ENCODE measurements around the gene RAB3GAP1.

RAB3GAP1 gene

DNA sequence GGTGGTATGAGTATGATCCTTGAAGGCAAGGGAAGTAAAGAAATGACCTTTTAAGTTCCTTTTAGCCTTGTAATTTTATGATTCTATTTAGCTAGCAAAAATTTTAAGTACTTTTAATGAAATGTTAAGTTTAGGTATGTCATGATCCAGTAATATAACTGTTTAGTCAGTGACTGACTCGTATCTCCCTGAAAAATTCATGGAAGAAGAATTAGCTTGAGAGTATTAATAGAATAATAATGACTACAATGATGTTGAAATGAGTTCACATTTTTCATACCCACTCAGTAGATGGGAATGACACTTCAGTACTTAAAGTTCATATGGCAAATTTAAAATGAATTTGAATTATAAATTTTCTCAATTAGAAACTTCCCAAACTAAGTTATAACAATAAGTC lies 14.6 kb downstream of the RAB3GAP1 start:
- Histone ChIP-seq H3K9ac (ENCODE audit: low read length) (no peak overlapping the region), H3K79me2 (ENCODE audit: insufficient read depth, low read length) (peaks cover 61% of the 10 kb centered on the region), H3K9me2 (ENCODE audit: low read depth, low read length) (no peaks in the 10 kb centered on the region)

DNA sequence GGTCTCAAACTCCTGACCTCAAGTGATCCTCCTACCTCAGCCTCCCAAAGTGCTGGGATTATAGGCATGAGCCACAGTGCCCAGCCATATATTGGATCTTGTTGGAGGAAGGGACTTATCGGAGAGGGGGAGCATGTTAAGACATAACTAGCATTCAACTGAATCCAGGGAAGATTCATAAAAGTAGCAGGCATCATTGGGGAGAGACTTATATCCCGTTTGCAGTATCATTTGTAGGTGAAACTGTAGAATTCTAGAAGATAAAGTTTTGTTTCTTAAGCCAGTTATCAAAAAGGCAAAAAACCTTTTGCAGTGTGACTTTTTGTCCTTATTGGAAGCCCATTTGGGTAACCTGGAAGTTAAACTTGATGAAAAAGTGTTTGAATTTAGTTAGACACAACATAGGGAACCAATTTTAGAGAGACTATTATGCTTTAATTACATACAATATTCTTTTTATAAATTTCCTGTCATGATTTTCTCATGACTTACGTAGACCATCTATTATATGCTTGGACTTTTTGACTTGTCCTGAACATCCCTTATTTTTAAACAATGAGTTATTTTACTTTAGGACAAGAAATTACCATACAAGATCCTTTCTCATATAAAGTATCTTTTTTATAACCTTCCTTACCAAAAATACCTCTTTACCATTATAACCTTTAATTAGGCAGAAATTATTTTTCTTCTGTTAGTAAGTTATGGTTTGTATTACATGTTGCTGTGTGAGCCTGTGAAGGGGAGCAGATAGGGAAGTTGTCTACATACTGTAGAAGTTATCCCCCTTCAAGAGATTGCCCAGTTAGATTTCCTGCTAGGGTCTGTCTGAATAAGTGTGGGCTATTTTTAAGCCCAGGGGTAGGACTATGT lies 20.3 kb downstream of the RAB3GAP1 start:
- peaks cover 39% of the 10 kb centered on the region for H3K36me3 ChIP-seq (ENCODE audit: insufficient read depth, low read length)

More for the DNA sequence above, 14.6 kb downstream of the RAB3GAP1 start:
- peaks cover 19% of the 10 kb centered on the region for H3K9me3 ChIP-seq (ENCODE audit: low read length)
- H4K20me1 ChIP-seq (ENCODE audit: insufficient read depth, low read length), result no peaks in the 10 kb centered on the region
- no peaks in the 10 kb centered on the region for H3F3A ChIP-seq (ENCODE audit: insufficient read depth, low read length)
- no peak overlapping the region for H2AFZ ChIP-seq (ENCODE audit: low read length)
- H3K4me3 ChIP-seq (ENCODE audit: low read depth, low read length, poor library complexity, severe bottlenecking), result no peak overlapping the region
- no peak overlapping the region for H3K4me2 ChIP-seq (ENCODE audit: low read length)
- no peaks in the 10 kb centered on the region for H3K4me1 ChIP-seq (ENCODE audit: insufficient read depth, low read length, severe bottlenecking)
- no peaks in the 10 kb centered on the region for H3K27me3 ChIP-seq (ENCODE audit: insufficient read depth, low read length)
- TF ChIP-seq EZH2 (IDR thresholded peaks at IDR 0.05; ENCODE audit: borderline replicate concordance, low read length), result no peak
- TF ChIP-seq, protein P1, sequence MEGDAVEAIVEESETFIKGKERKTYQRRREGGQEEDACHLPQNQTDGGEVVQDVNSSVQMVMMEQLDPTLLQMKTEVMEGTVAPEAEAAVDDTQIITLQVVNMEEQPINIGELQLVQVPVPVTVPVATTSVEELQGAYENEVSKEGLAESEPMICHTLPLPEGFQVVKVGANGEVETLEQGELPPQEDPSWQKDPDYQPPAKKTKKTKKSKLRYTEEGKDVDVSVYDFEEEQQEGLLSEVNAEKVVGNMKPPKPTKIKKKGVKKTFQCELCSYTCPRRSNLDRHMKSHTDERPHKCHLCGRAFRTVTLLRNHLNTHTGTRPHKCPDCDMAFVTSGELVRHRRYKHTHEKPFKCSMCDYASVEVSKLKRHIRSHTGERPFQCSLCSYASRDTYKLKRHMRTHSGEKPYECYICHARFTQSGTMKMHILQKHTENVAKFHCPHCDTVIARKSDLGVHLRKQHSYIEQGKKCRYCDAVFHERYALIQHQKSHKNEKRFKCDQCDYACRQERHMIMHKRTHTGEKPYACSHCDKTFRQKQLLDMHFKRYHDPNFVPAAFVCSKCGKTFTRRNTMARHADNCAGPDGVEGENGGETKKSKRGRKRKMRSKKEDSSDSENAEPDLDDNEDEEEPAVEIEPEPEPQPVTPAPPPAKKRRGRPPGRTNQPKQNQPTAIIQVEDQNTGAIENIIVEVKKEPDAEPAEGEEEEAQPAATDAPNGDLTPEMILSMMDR (IDR thresholded peaks at IDR 0.05; ENCODE audit: low read length), result no peak
- peaks cover 63% of the 10 kb centered on the region for H3K36me3 ChIP-seq (ENCODE audit: insufficient read depth, low read length)
- no peak overlapping the region for H3K27ac ChIP-seq (ENCODE audit: low read depth, low read length, poor library complexity, severe bottlenecking)

DNA sequence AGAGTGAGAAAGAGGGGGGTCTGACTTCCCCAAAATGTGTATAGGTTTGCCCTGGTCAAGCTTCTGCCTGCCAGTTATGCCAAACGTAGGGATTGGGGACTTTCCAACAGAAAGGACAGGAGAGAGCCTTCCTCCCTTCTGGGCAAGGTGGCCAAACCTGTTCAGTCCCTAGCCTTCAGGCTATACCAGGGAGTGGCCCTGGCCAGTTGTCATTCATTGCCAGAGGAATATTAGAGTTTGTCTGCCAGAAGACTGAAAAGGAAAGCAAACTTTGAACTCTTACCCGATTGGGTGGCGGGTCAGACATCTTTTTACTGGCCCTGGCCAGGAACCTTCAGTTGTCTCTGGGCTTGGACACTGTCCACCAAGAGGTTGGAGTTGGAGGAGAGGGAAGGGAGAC lies 22.1 kb downstream of the RAB3GAP1 start:
- H3K4me1 ChIP-seq (ENCODE audit: insufficient read depth, low read length, severe bottlenecking), result no peaks in the 10 kb centered on the region
- H3K4me3 ChIP-seq (ENCODE audit: low read depth, low read length, poor library complexity, severe bottlenecking), result no peak overlapping the region
- no peak overlapping the region for H3K27ac ChIP-seq (ENCODE audit: low read depth, low read length, poor library complexity, severe bottlenecking)
- peaks cover 13% of the 10 kb centered on the region for H3K79me2 ChIP-seq (ENCODE audit: insufficient read depth, low read length)
- H3K9me3 ChIP-seq (ENCODE audit: low read length), result peaks cover 28% of the 10 kb centered on the region
- H3K27me3 ChIP-seq (ENCODE audit: insufficient read depth, low read length), result no peaks in the 10 kb centered on the region
- H3K9me2 ChIP-seq (ENCODE audit: low read depth, low read length), result no peaks in the 10 kb centered on the region
- no peaks in the 10 kb centered on the region for H3F3A ChIP-seq (ENCODE audit: insufficient read depth, low read length)
- no peaks in the 10 kb centered on the region for H4K20me1 ChIP-seq (ENCODE audit: insufficient read depth, low read length)
- no peak for TF ChIP-seq EZH2 (IDR thresholded peaks at IDR 0.05; ENCODE audit: borderline replicate concordance, low read length)
- TF ChIP-seq, protein P1 (IDR thresholded peaks at IDR 0.05; ENCODE audit: low read length), result no peak
- no peak overlapping the region for H2AFZ ChIP-seq (ENCODE audit: low read length)
- H3K36me3 ChIP-seq (ENCODE audit: insufficient read depth, low read length), result peaks cover 37% of the 10 kb centered on the region
- no peak overlapping the region for H3K9ac ChIP-seq (ENCODE audit: low read length)
- no peak overlapping the region for H3K4me2 ChIP-seq (ENCODE audit: low read length)

More for the DNA sequence above, 20.3 kb downstream of the RAB3GAP1 start:
- Histone ChIP-seq H3K4me2 (ENCODE audit: low read length) (no peak overlapping the region), H3K27me3 (ENCODE audit: insufficient read depth, low read length) (no peaks in the 10 kb centered on the region), H4K20me1 (ENCODE audit: insufficient read depth, low read length) (no peaks in the 10 kb centered on the region), H3F3A (ENCODE audit: insufficient read depth, low read length) (no peaks in the 10 kb centered on the region), H2AFZ (ENCODE audit: low read length) (no peak overlapping the region), H3K4me3 (ENCODE audit: low read depth, low read length, poor library complexity, severe bottlenecking) (no peak overlapping the region), H3K9ac (ENCODE audit: low read length) (no peak overlapping the region), H3K9me3 (ENCODE audit: low read length) (peaks cover 33% of the 10 kb centered on the region), H3K9me2 (ENCODE audit: low read depth, low read length) (no peaks in the 10 kb centered on the region), H3K4me1 (ENCODE audit: insufficient read depth, low read length, severe bottlenecking) (no peaks in the 10 kb centered on the region), H3K27ac (ENCODE audit: low read depth, low read length, poor library complexity, severe bottlenecking) (no peak overlapping the region), H3K79me2 (ENCODE audit: insufficient read depth, low read length) (peaks cover 20% of the 10 kb centered on the region)
- TF ChIP-seq EZH2 (IDR thresholded peaks at IDR 0.05; ENCODE audit: borderline replicate concordance, low read length), result no peak
- TF ChIP-seq, protein P1 (IDR thresholded peaks at IDR 0.05; ENCODE audit: low read length), result no peak

Measured in OCI-LY1 (cell line).